HG03159 (cell line): ENCODE measurements around the gene PRR9.
"Not testable (repeated sequence)": the region's sequence is repeated elsewhere in the genome, so short reads cannot be mapped to it uniquely, and the experiment has no call there.

Experiments
- ATAC-seq: cut with Tn5 transposase; IDR thresholded peaks from one replicate; pipeline ENCODE4 v1.9.1; 2021; ENCODE audit warnings: mild to moderate bottlenecking, moderate library complexity; ENCODE audit not compliant: unreplicated experiment

The PRR9 gene

GRCh38 chr1:153217212-153217611 is at the start of gene PRR9:
Gene PRR9 (plus strand): TSS chr1:153217584. CDS start chr1:153218145, 561 bp downstream.
- ATAC-seq, result no peak

GRCh38 chr1:153168686-153169085 is 48.7 kb upstream of the PRR9 start:
- no peak for ATAC-seq

GRCh38 chr1:153174624-153175023 is 42.8 kb upstream of the PRR9 start:
- ATAC-seq, result no peak

- no peak for ATAC-seq
Observed at GRCh38 chr1:153178922-153179321, 38.5 kb upstream of the PRR9 start.

GRCh38 chr1:153180556-153180955 is 36.8 kb upstream of the PRR9 start:
- ATAC-seq, result no peak

- not testable (repeated sequence) for ATAC-seq
Observed at GRCh38 chr1:153188301-153188700, 29.1 kb upstream of the PRR9 start.

GRCh38 chr1:153190373-153190772 is 27.0 kb upstream of the PRR9 start:
- no peak for ATAC-seq

GRCh38 chr1:153192697-153193096 is 24.7 kb upstream of the PRR9 start:
- no peak for ATAC-seq

GRCh38 chr1:153194331-153195050 is 22.9 kb upstream of the PRR9 start:
- no peak for ATAC-seq

GRCh38 chr1:153195216-153195615 is 22.2 kb upstream of the PRR9 start:
- no peak for ATAC-seq

- no peak for ATAC-seq
Observed at GRCh38 chr1:153202006-153202405, 15.4 kb upstream of the PRR9 start.

GRCh38 chr1:153203130-153203529 is 14.3 kb upstream of the PRR9 start, which contains the start of gene LELP1:
Gene LELP1 (plus strand): TSS chr1:153203430. CDS start chr1:153204708, 1,278 bp downstream.
- ATAC-seq, result no peak

- no peak for ATAC-seq
Observed at GRCh38 chr1:153206631-153207030, 10.8 kb upstream of the PRR9 start.

- no peak for ATAC-seq
Observed at GRCh38 chr1:153210206-153210605, 7.2 kb upstream of the PRR9 start.

- ATAC-seq, result no peak
Observed at GRCh38 chr1:153212201-153212600, 5.2 kb upstream of the PRR9 start.

- no peak for ATAC-seq
Observed at GRCh38 chr1:153213519-153213918, 3.9 kb upstream of the PRR9 start.

- no peak for ATAC-seq
Observed at GRCh38 chr1:153217744-153218416, 496 bp downstream of the PRR9 start.

- ATAC-seq, result no peak
Observed at GRCh38 chr1:153220606-153221303, 3.4 kb downstream of the PRR9 start.

GRCh38 chr1:153223040-153223891 is 5.9 kb downstream of the PRR9 start:
- peak; percentile 61 for ATAC-seq

GRCh38 chr1:153227810-153228209 is 10.4 kb downstream of the PRR9 start:
- no peak for ATAC-seq

GRCh38 chr1:153228491-153228890 is 11.1 kb downstream of the PRR9 start:
- no peak for ATAC-seq
